A549 (cell line): ENCODE measurements around the gene COA7.

ENCODE experiments used
- CHD2 ChIP-seq: fragments of 150-350 bp; IDR thresholded peaks from 2 replicates; pipeline ENCODE4 v1.6.1; 2014; ENCODE audit warnings: low read length; ENCODE audit not compliant: partially characterized antibody
- EHMT2 ChIP-seq: fragments of 200-600 bp; sonication (generic); IDR thresholded peaks from 2 replicates; pipeline ENCODE4 v1.6.1; 2016; ENCODE audit warnings: antibody characterized with exemption, low read depth, mild to moderate bottlenecking, moderate library complexity
- ESRRA ChIP-seq: fragments of 150-350 bp; IDR thresholded peaks from 2 replicates; pipeline ENCODE4 v1.6.1; 2014; ENCODE audit warnings: mild to moderate bottlenecking, low read length, borderline replicate concordance
- HDAC2 ChIP-seq: fragments of 200-600 bp; sonication (generic); IDR thresholded peaks from 2 replicates; pipeline ENCODE4 v1.6.1; 2016
- MAFK ChIP-seq: fragments of 450-650 bp; IDR thresholded peaks from 2 replicates; pipeline ENCODE4 v1.6.1; 2014; ENCODE audit not compliant: partially characterized antibody
- POLR2A ChIP-seq: IDR thresholded peaks from 2 replicates; pipeline ENCODE4 v1.6.1; 2012; ENCODE audit warnings: mild to moderate bottlenecking, low read length
- TP53 ChIP-seq: fragments of 250-450 bp; sonication (Bioruptor Pico); IDR thresholded peaks from 2 replicates; pipeline ENCODE4 v1.5.0; 2021; ENCODE audit warnings: mild to moderate bottlenecking, moderate library complexity
- TF ChIP-seq, protein P1 (sequence below): fragments of >200 bp; sonication (Bioruptor Twin); formaldehyde crosslinking; IDR thresholded peaks from 3 replicates; pipeline ENCODE4 v1.5.1; 2016
- TF ChIP-seq, protein P2 (sequence below): IDR thresholded peaks from 2 replicates; pipeline ENCODE4 v1.6.1; 2012; ENCODE audit warnings: low read depth, borderline replicate concordance

DNA sequence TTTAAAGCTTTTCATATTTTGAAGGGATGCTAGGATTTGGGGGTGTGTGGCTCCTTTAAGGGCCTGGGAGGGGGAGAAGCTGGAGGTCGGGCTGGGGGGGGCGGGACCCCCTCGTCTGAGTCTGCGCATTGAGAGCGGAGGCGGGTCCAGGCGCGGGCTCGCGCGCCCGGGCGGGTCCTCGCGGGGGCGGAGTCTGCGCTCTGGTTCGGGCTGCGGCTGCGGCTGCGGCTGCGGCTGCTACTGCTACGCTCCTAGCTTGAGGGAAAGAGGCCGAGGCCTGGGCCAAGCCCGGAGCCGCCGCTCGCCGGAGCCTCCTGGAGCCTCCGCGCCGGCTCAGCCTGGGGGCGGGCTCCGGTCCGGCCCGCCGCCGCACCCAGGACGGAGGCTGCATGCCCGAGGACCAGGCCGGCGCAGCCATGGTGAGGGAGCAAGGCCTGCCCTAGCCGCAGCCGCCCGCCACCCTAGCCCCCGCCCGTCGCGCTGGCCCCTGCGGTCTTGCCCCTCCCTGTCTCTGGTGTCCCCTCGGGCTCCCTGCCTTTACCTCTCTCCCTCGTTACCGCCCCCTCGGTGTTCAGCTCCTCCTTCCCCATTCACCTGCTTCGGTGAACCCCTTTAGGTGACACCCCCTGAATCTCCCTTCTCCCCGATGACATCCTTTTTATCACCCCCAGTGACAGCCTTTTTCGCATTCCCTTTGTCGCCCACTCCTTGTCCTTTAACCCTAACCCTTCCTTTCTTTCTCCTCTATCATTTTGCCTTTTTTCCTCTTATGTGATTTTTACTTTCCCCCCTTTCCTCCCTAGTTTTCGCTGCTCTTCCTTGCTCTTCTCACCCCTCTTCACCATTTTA, 28.3 kb upstream of the COA7 start, which contains the start of gene ZYG11B:
- TF ChIP-seq CHD2 (no peak), TP53 (CRISPR knock-in tag) (no peak), MAFK (no peak), POLR2A (peak; percentile 55), ESRRA (no peak), HDAC2 (no peak), EHMT2 (no peak)
- TF ChIP-seq, protein P1, sequence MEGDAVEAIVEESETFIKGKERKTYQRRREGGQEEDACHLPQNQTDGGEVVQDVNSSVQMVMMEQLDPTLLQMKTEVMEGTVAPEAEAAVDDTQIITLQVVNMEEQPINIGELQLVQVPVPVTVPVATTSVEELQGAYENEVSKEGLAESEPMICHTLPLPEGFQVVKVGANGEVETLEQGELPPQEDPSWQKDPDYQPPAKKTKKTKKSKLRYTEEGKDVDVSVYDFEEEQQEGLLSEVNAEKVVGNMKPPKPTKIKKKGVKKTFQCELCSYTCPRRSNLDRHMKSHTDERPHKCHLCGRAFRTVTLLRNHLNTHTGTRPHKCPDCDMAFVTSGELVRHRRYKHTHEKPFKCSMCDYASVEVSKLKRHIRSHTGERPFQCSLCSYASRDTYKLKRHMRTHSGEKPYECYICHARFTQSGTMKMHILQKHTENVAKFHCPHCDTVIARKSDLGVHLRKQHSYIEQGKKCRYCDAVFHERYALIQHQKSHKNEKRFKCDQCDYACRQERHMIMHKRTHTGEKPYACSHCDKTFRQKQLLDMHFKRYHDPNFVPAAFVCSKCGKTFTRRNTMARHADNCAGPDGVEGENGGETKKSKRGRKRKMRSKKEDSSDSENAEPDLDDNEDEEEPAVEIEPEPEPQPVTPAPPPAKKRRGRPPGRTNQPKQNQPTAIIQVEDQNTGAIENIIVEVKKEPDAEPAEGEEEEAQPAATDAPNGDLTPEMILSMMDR = no peak
- TF ChIP-seq, protein P2, sequence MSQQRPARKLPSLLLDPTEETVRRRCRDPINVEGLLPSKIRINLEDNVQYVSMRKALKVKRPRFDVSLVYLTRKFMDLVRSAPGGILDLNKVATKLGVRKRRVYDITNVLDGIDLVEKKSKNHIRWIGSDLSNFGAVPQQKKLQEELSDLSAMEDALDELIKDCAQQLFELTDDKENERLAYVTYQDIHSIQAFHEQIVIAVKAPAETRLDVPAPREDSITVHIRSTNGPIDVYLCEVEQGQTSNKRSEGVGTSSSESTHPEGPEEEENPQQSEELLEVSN = no peak
